Smooth muscle cell of the brain vasculature (primary cell): ENCODE measurements around the gene PAX1.

Experiments
- DNase-seq: peaks from one replicate; pipeline ENCODE4 v3.0.0-alpha.2; 2012; ENCODE audit warnings: low read depth, low spot score

PAX1 gene

GRCh38 chr20:21705575-21706260 lies at the start of gene PAX1:
TSS of gene PAX1 (plus strand) at chr20:21705664. CDS start at chr20:21705713, 49 bp downstream.
- DNase-seq: no peak

- no peak for DNase-seq
Observed at GRCh38 chr20:21656308-21657067, 49.0 kb upstream of the PAX1 start.

GRCh38 chr20:21661488-21662055 lies 43.9 kb upstream of the PAX1 start:
- no peak for DNase-seq

- DNase-seq: no peak
Observed at GRCh38 chr20:21663465-21663864, 42.0 kb upstream of the PAX1 start.

GRCh38 chr20:21665687-21666446 lies 39.6 kb upstream of the PAX1 start:
- DNase-seq: no peak

- no peak for DNase-seq
Observed at GRCh38 chr20:21670126-21670525, 35.3 kb upstream of the PAX1 start.

- no peak for DNase-seq
Observed at GRCh38 chr20:21670981-21671380, 34.5 kb upstream of the PAX1 start.

- no peak for DNase-seq
Observed at GRCh38 chr20:21677261-21677660, 28.2 kb upstream of the PAX1 start.

GRCh38 chr20:21677781-21678180 lies 27.7 kb upstream of the PAX1 start:
- DNase-seq: no peak

GRCh38 chr20:21681234-21681921 lies 24.1 kb upstream of the PAX1 start:
- no peak for DNase-seq

GRCh38 chr20:21681922-21682318 lies 23.5 kb upstream of the PAX1 start:
- no peak for DNase-seq

- no peak for DNase-seq
Observed at GRCh38 chr20:21682521-21682954, 22.9 kb upstream of the PAX1 start.

- no peak for DNase-seq
Observed at GRCh38 chr20:21684671-21685070, 20.8 kb upstream of the PAX1 start.

GRCh38 chr20:21685981-21686380 lies 19.5 kb upstream of the PAX1 start:
- no peak for DNase-seq

GRCh38 chr20:21693322-21693721 lies 12.1 kb upstream of the PAX1 start:
- DNase-seq: no peak

GRCh38 chr20:21698494-21699215 lies 6.8 kb upstream of the PAX1 start:
- DNase-seq: no peak

GRCh38 chr20:21699216-21699508 lies 6.3 kb upstream of the PAX1 start:
- no peak for DNase-seq

GRCh38 chr20:21701171-21701876 lies 4.1 kb upstream of the PAX1 start:
- no peak for DNase-seq

GRCh38 chr20:21702016-21702415 lies 3.4 kb upstream of the PAX1 start:
- no peak for DNase-seq
